DMS53 (cell line): ENCODE data around the gene CRY2.
"Not testable (repeated sequence)": the region's sequence is repeated elsewhere in the genome, so short reads cannot be mapped to it uniquely, and the experiment has no call there.

Experiments
- DNase-seq: peaks from one replicate; lab custom pipeline; 2025; lab: John Stamatoyannopoulos, UW

Gene CRY2

GRCh38 chr11:45846974-45847910 lies at the start of gene CRY2:
TSS of gene CRY2 (plus strand) at chr11:45847475. CDS start at chr11:45847491, 16 bp downstream.
- DNase-seq = peak; percentile 98

DNA sequence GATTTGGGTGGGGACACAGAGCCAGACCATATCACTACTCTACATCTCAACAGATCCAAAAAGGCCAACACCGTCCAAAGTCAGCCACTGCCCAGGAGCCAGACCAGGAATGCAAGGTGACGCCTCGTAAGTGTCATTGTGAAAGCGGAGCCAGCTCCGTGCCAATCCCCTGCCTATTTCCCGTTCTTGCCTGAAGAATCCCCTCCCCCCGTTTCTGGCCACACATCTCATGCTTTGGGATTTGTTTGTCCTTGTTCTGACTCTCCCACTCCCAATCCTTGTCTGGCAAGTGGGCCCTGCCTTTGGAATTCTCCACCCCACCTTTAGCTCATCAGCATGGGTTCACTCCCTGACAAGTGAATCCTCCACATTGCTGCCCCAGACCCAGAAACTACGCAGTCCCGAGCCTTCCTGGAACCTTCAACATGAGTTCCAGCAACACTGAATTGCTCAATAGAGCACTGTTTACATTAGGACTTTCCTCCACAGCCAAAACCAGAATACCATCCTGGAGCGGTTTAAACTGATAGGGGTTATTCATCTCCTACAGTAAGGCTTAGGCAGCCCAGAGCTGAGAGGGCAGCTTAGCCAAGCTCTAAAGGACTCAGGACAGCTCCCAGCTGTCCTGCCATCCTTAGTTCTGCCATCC lies 48.4 kb upstream of the CRY2 start:
- DNase-seq = peak; percentile 61

- no peak for DNase-seq
Measured at GRCh38 chr11:45799562-45799961, 47.7 kb upstream of the CRY2 start.

DNA sequence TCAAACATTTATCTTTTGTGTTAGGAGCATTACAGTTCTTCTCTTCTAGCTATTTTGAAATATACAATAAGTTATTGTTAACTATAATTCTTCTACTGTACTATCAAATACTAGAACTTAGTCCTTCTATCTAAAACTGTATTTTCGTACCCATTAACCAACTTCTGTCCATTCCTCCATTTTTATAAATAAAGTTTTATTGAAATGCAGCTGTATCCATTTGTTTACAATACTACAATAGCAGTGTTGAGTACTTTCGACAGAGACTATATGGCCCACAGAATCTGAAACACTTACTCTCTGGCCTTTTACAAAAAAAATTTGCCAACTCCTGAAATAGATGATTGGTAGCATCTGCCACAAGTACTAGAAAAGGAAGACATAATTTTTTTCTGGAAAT lies 47.0 kb upstream of the CRY2 start:
- DNase-seq = no peak

DNA sequence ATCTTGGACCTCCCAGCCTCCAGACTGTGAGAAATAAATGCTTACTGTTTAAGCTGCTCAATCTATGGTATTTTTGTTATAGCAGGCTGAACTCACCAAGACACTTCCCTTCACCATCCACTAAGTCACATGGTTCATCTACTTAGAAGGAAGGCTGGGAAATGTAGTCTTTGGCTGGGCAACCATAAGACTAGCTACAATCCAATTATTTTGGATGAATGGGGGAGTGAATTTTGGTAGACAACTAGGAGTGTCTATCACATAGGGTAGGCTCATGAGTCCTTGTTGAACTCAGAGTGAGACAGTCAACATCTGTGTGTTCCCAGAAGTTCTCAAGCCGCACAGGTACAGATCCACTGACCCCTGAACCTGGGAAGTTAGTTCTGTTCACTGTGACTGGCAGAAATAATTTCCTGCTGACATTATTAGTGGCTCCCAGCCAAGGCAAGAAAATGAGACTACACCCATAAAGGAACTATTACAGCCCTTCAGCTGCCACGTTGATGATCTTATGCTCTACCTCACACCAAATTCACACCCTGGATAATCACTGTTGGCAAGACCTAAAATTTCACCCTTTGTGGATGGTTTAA lies 45.5 kb upstream of the CRY2 start:
- peak; percentile 28 for DNase-seq

GRCh38 chr11:45802531-45803317 lies 44.6 kb upstream of the CRY2 start:
- no peak for DNase-seq

DNA sequence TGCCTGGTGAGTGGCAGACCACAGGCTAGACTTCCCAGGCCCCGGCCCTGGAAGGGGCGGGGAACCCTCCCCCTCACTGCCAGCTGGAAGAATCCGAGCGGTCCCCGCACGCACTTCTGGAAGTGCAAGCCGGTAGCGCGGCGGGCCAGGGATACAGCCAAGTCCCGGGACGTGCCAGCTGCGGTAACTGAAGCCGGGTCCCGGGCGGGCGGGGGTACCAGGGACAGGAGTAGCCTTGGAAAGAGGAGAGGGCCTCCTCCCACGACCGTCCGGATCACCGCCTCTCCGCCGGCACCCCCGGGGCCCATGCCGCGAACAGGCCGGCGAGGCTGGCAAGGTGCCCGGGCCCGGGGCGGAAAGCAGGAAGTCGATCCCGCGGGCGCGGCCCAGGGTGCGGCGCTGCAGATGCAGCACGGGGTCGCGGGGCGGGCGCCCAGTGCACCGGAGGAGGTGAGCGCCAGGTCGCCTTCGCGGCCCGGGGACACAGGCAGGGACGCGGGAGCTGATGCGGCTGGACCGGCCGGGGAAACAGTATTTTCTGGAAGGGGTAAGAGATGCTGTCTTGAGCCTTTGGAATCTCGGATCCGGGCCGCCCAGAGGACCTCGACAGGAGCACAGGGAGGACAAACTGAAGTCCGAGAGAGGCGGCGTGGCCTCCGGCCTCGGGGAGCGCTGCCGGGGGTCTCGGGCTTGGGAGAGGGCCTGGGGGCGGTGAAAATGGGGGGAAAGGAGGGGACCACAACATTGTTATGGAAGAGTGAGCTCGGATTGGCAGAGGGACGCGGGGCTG lies 43.1 kb upstream of the CRY2 start:
- peak; percentile 82 for DNase-seq

DNA sequence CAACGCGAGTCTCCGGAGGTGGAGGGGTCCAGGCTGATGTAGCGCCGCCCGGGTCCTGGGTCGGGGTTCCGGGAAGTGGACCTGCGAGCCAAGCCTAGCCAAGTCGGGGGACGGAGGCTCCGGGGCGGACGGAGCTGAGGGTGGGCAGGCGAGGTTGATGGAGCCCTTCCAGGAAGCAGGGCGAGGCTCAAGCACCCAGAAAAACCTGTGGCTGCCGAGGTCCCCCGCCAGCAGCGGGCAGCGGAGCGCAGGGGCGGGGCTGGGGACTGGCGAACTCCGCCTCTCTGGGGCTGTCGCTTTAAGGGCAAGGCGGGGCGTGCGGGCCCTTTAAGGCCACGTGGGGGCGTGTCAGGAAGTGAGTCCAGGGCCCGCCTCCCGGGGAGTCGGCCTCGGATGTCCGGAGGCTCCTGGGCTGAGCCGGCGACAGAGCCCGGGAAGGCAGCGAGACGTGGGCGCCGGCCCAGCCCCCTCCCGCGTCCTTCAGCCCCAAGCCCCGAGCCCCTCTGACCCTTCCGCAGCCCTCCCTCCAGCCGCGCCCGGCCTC lies 42.4 kb upstream of the CRY2 start, which contains the start of gene SLC35C1:
TSS of gene SLC35C1 (plus strand) at position 389 of the 544 bp plus-strand sequence. CDS start 653 bp downstream, outside the sequence.
- DNase-seq = peak; percentile 97

- peak; percentile 76 for DNase-seq
Measured at GRCh38 chr11:45805305-45806071, 41.8 kb upstream of the CRY2 start.

DNA sequence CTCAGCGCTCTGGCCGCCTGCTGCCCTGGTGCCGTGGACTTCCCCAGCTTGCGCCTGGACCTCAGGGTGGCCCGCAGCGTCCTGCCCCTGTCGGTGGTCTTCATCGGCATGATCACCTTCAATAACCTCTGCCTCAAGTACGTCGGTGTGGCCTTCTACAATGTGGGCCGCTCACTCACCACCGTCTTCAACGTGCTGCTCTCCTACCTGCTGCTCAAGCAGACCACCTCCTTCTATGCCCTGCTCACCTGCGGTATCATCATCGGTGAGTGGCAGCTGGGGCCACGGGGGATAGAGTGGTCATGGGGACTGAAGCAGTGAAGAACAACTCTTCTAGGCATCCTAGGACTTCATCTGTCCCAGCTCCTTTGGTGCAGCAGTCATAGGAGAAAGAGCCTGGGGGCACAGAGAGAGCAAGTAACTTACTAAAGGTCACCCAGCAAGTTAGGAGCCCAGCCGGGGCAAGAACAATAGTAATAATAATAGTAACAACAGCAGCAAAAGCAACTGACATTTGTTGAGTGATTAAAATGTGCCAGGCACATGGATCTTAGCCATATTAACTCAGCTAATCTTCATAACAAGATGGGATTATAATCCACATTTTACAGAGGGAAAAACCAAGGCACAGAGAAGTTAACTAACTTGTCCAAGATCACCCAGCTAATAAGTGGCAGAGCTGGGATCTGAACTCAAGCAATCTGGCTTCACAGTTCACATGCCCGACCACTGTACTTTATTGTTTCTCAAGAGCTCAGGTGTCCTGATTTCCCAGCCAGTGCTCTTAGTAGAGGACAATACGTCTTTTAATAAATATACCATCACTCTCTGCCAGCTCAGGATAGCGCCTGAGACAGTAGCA lies 41.0 kb upstream of the CRY2 start:
- no peak for DNase-seq

GRCh38 chr11:45806937-45807791 lies 40.1 kb upstream of the CRY2 start:
- DNase-seq = no peak

GRCh38 chr11:45807792-45808238 lies 39.5 kb upstream of the CRY2 start:
- DNase-seq = no peak

DNA sequence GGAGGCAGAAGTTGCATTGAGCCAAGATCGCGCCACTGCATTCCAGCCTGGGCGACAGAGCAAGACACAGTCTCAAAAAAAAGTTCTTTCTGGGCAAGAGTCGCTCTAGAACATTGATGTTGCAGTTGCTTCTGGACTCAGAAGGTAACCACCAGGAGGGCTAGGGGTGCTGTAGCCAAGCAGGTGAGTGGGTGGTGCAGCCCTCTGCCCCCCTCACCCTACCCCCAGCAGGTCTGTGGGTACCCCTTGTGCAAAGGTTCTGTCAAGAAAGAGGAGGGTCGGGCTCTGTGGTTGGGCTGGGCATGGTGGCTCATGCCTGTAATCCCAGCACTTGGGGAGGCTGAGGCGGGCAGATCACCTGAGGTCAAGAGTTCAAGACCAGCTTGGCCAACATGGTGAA lies 38.8 kb upstream of the CRY2 start:
- DNase-seq = not testable (repeated sequence)

- no peak for DNase-seq
Measured at GRCh38 chr11:45809456-45810395, 37.5 kb upstream of the CRY2 start.

- DNase-seq = no peak
Measured at GRCh38 chr11:45810431-45811108, 36.7 kb upstream of the CRY2 start.

GRCh38 chr11:45811109-45811435 lies 36.2 kb upstream of the CRY2 start:
- DNase-seq = no peak
